Activated B cell treated with CpG ODN at 0.5 μM for 24 hours (primary cell): ENCODE data around the gene RAET1E. TPM values are rescaled to one million over a fixed set of nuclear protein-coding genes. Genes with fewer than 3 reads are reported as not detected.

Experiments
- ATAC-seq: fragments of 200-7000 bp; cut with Tn5 transposase; one replicate; pipeline ENCODE4 v1.10.0; 2021; ENCODE audit warnings: low read depth, mild to moderate bottlenecking, moderate library complexity
- CTCF ChIA-PET: fragments of 350-600 bp; sonication (Branson Sonifier 250); formaldehyde crosslinking; loops from one replicate; lab custom pipeline; 2021; ENCODE audit warnings: antibody characterized with exemption; lab: Charles Lee
- POLR2A ChIA-PET: fragments of 350-600 bp; sonication (Branson Sonifier 250); formaldehyde crosslinking; loops from one replicate; lab custom pipeline; 2021; ENCODE audit warnings: antibody characterized with exemption; lab: Charles Lee
- DNase-seq: peaks from one replicate; pipeline ENCODE4 v3.0.0; 2022
- H3K27ac Mint-ChIP-seq: one replicate; pipeline ENCODE4 v1.8.0; 2020; ENCODE audit warnings: mixed read lengths
- H3K27me3 Mint-ChIP-seq: one replicate; pipeline ENCODE4 v1.8.0; 2021; ENCODE audit warnings: mixed read lengths
- H3K36me3 Mint-ChIP-seq: one replicate; pipeline ENCODE4 v1.8.0; 2021; ENCODE audit warnings: low read depth, mixed read lengths
- H3K4me1 Mint-ChIP-seq: one replicate; pipeline ENCODE4 v1.8.0; 2021; ENCODE audit warnings: mixed read lengths
- H3K4me3 Mint-ChIP-seq: one replicate; pipeline ENCODE4 v1.8.0; 2020; ENCODE audit warnings: mild to moderate bottlenecking, mixed read lengths
- H3K9me3 Mint-ChIP-seq: one replicate; pipeline ENCODE4 v1.8.0; 2020; ENCODE audit warnings: mixed read lengths
- intact Hi-C: fragments of 100-400 bp; cut with micrococcal nuclease; formaldehyde crosslinking; loops from one replicate; pipeline ENCODE4 v1.15.1; 2024
- total RNA-seq: library from RNA; stranded (reverse); gene quantifications from 2 replicates; pipeline ENCODE4 v1.2.3, GENCODE V29; 2022
- TF ChIP-seq, protein P1 (sequence below): fragments of 200-600 bp; IDR thresholded peaks from one replicate; pipeline ENCODE4 v1.8.0; 2022; ENCODE audit warnings: antibody characterized with exemption, mild to moderate bottlenecking

Gene RAET1E
- total RNA-seq, 1 donor from 2014 or later = not detected

DNA sequence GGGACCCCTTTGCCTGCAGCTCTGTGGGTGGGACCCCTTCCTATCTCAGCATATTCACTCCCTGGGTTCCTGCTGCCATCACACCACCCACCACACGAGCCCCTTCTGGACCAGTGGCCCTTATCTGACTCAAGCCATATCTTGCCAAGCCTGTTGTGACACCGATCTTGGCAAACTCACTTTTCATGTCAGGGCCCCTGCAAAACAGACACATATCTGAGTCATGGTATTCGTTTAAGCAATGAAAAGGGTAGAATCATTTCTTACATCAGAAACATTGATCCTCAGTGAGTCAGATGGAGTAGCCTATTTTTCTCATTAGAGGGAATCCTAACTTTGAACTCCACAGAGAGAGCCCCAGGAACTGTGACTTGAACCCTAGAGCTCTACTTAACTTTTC lies 10.6 kb downstream of the RAET1E start:
- H3K27me3 Mint-ChIP-seq = peaks cover 11% of the 10 kb centered on the region
- intact Hi-C loops = no loop called here
- CTCF ChIA-PET = no interaction called here
- TF ChIP-seq, protein P1, sequence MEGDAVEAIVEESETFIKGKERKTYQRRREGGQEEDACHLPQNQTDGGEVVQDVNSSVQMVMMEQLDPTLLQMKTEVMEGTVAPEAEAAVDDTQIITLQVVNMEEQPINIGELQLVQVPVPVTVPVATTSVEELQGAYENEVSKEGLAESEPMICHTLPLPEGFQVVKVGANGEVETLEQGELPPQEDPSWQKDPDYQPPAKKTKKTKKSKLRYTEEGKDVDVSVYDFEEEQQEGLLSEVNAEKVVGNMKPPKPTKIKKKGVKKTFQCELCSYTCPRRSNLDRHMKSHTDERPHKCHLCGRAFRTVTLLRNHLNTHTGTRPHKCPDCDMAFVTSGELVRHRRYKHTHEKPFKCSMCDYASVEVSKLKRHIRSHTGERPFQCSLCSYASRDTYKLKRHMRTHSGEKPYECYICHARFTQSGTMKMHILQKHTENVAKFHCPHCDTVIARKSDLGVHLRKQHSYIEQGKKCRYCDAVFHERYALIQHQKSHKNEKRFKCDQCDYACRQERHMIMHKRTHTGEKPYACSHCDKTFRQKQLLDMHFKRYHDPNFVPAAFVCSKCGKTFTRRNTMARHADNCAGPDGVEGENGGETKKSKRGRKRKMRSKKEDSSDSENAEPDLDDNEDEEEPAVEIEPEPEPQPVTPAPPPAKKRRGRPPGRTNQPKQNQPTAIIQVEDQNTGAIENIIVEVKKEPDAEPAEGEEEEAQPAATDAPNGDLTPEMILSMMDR = no peak
- no peaks in the 10 kb centered on the region for H3K4me1 Mint-ChIP-seq
- H3K27ac Mint-ChIP-seq = no peak overlapping the region
- ATAC-seq (no peak), DNase-seq (no peak)
- POLR2A ChIA-PET = no interaction called here
- no peak overlapping the region for H3K4me3 Mint-ChIP-seq
- no peaks in the 10 kb centered on the region for H3K36me3 Mint-ChIP-seq
- no peaks in the 10 kb centered on the region for H3K9me3 Mint-ChIP-seq

DNA sequence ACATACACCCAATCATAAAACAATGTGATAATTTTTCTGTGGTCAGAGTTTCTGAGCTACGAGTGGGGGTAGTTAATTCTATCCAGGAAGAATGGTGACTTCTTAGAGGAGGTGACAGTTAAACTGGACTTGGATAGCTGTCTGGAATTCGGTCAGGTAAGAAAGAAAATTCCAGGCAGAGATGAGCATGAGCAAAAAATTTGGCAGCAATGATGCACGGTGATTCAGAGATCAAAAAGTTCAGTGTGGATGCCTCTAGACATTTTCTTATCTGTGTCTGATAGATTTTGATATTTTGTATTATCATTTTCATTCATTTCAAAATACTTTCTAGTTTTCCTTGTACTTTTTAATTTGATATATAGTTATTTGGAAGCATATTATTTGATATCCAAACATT lies 12.0 kb downstream of the RAET1E start:
- Mint-ChIP-seq H3K27me3 (peaks cover 14% of the 10 kb centered on the region), H3K4me3 (no peak overlapping the region), H3K4me1 (no peaks in the 10 kb centered on the region), H3K27ac (no peak overlapping the region), H3K9me3 (no peaks in the 10 kb centered on the region), H3K36me3 (no peaks in the 10 kb centered on the region)
- intact Hi-C loops = no loop called here
- ATAC-seq (no peak), DNase-seq (no peak)
- TF ChIP-seq, protein P1 = no peak
- CTCF ChIA-PET = no interaction called here
- POLR2A ChIA-PET = no interaction called here

DNA sequence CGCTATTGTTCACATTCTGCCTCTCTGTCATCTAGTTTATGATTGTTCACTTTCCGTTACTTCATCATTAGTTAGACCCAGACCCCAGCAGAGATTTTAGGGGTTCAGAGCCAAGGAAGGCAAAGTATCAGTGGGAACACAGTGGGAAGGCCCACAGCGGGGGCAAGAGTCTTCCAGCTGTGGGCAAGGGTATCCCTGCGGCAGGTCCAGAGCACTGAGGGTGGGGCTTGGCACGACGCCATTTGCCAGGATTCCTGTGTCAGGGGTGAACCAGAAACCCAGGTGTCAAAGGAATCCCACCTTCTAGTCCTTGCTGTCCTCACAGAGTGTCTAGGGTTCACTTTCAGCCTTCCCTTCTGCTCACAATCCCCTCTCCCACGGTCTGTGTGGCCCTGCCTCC lies 13.3 kb downstream of the RAET1E start:
- Mint-ChIP-seq H3K27ac (no peak overlapping the region), H3K9me3 (no peaks in the 10 kb centered on the region), H3K4me1 (no peaks in the 10 kb centered on the region), H3K4me3 (no peak overlapping the region), H3K27me3 (peaks cover 21% of the 10 kb centered on the region), H3K36me3 (no peaks in the 10 kb centered on the region)
- no peak for ATAC-seq
- intact Hi-C loops = no loop called here
- no peak for DNase-seq
- TF ChIP-seq, protein P1 = no peak
- CTCF ChIA-PET = no interaction called here
- POLR2A ChIA-PET = no interaction called here

DNA sequence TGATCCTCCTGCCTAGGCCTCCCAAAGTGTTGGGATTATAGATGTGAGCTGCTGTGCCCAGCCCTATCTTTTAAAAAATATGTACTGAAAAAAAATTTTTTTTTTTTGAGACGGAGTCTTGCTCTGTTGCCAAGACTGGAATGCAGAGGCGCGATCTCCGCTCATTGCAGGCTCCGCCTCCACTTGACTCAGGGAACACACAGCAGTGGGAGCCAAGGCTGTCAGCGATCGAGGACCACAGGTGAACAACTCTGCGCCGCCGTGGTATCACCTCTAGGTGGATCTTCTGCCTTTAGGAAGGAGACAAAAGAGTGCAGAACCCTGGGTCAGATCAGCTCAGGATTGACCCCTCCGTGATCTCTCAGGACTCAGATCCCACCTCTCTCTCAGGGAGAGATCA lies 13.7 kb downstream of the RAET1E start:
- no peak overlapping the region for H3K4me3 Mint-ChIP-seq
- ChIA-PET CTCF (no interaction called here), POLR2A (no interaction called here)
- ATAC-seq (no peak), DNase-seq (no peak)
- no peak overlapping the region for H3K27ac Mint-ChIP-seq
- no peaks in the 10 kb centered on the region for H3K9me3 Mint-ChIP-seq
- TF ChIP-seq, protein P1 = no peak
- no peaks in the 10 kb centered on the region for H3K4me1 Mint-ChIP-seq
- peaks cover 23% of the 10 kb centered on the region for H3K27me3 Mint-ChIP-seq
- H3K36me3 Mint-ChIP-seq = no peaks in the 10 kb centered on the region
- intact Hi-C loops = no loop called here

DNA sequence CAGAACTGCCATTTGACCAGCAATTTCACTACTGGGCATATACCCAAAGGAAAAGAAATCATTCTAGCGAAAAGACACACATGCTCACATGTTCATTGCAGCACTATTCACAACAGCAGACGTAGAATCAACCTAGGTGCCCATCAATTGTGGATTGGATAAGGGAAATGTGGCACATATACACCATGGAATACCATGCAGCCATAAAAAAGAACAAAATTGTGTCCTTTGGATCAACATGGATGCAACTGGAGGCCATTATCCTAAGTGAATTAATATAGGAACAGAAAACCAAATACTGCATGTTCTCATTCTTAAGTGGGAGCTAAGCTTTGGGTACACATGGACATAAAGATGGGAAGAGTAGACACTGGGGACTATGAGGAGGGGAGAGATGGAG lies 16.1 kb downstream of the RAET1E start:
- H3K27me3 Mint-ChIP-seq = peaks cover 35% of the 10 kb centered on the region
- H3K4me3 Mint-ChIP-seq = no peak overlapping the region
- intact Hi-C loops = no loop called here
- no peaks in the 10 kb centered on the region for H3K36me3 Mint-ChIP-seq
- POLR2A ChIA-PET = no interaction called here
- no peak overlapping the region for H3K27ac Mint-ChIP-seq
- no peak for ATAC-seq
- no peak for DNase-seq
- H3K4me1 Mint-ChIP-seq = no peaks in the 10 kb centered on the region
- CTCF ChIA-PET = no interaction called here
- no peaks in the 10 kb centered on the region for H3K9me3 Mint-ChIP-seq
- TF ChIP-seq, protein P1 = no peak
